HG02943 (cell line): ENCODE data around the gene RIIAD1.

Experiments
- ATAC-seq: cut with Tn5 transposase; IDR thresholded peaks from one replicate; pipeline ENCODE4 v1.9.1; 2021; ENCODE audit warnings: mild to moderate bottlenecking, low read depth, moderate library complexity; ENCODE audit not compliant: unreplicated experiment

The RIIAD1 gene

DNA sequence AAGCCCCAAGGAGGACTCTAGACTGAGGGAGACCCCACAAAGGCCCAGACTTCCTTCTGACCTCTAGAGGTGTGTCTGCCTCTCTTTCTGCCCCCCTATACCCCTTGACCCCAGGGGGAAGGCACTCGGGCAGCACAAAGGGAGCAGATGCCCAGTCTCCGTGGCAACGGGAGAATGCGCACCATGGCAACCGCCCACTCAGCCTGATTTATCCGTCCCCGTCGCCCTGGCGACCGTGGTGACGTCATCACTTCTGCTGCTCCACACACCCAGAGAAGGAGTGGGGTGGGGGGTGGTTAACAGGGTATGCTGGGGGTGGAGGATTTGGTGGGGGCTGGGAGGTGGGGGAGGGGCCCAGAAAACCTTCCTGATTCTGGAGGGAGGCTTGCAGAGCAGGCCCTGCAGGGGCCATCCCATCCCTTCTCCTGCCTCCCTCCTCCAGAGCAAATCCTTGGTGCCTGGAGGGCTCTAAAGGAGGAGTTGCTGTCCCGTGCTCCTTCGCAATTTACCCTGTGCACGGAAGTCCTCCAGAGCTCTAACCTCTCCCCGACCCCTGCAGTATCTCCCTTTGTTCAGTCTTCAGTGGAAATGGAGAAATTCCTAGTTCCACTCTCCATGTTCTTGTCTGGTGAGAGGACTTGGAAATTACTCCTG, 11.0 kb upstream of the RIIAD1 start:
- no peak for ATAC-seq

DNA sequence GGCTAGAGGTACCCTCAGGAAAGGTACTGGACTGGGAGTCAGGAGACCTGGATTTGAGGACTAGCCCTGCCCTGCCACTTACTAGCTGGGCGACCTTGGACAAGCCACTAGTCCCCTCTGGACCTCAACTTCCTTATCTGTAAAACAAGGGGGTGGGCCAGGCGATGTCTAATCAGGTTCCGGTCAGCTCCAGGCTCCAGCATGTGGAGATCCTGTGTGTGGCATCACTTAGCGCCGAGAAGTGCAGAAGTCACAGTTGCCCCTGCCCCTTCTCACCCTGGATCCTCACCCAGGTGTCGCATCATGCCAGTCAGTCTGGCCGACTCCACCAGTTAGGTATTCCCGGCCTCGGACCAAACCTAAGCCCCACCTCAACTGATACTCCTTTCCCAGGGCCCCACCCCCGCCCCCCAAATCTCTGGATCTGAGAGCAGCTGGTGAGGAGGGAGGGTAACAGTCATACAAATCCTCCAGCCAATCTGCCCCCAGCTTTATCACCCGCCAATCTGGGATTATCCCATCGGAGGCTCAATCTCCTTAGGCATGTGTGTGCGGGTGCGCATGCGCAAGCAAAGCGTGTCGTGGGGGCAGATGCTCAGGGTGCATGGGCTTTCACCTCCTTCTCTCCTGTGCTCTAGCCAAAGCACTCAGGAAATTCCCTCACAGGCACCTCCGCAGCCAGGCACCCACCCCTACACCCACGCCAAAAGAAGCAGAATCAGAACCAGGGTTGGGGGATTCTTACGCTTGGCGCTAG, 10.1 kb upstream of the RIIAD1 start:
- no peak for ATAC-seq

DNA sequence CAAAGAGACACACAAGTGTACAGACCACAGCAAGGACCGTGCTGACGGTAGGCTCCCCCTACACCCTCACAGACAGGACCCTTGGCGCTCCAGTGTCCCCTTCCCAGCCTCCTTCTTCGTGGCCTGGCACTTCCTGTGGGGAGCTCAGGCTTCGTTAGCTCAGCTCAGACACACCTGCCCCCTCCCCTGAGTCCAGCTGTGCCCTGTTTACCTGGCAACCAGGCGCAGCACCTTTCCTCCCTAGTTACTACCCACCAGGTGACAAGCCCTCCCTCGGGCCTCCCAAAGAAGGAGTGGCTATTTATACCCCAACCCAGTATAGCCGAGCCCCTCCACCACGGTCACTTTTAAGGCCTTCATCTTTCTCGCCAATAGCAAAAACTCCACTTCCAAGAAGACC, 9.4 kb upstream of the RIIAD1 start:
- ATAC-seq = no peak

DNA sequence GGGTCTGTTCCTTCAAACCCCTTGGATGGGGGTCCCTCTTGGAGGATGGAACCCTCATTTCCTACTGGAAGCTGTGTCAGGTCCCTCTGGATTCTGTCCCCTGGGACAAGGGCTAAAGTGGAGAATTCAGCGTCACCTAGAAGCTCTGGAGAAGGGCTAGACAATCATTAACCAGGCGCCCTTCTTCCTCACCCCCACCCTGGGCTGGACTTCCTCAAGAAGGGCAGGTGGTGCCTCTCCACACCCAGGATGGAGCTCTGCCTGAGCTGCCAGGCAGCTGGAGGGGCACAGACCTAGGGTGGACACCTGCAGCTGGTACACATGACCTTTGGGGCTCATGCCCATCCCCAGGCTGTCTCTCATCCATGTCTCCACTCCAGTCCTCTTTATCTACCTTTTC, 8.3 kb upstream of the RIIAD1 start:
- no peak for ATAC-seq

DNA sequence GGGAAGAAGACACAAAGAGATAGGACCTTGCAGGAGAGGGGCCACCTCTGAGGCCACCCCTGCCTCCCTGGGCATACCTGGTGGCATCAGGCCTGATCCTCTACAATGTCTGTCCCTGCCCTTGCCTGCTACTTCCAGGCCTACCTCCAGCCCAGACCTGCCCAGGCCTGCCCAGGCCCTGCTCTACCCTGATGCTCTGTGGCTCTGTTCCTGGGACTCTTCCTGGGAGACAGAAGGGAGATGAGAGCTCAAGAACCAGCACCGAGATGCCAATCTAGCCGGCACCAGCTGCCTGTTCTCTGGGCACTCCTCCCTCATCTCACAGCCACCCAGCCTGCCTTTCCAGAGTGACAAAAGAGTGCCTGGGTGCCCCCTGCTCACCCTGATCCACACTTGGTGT, 7.4 kb upstream of the RIIAD1 start:
- ATAC-seq = no peak

DNA sequence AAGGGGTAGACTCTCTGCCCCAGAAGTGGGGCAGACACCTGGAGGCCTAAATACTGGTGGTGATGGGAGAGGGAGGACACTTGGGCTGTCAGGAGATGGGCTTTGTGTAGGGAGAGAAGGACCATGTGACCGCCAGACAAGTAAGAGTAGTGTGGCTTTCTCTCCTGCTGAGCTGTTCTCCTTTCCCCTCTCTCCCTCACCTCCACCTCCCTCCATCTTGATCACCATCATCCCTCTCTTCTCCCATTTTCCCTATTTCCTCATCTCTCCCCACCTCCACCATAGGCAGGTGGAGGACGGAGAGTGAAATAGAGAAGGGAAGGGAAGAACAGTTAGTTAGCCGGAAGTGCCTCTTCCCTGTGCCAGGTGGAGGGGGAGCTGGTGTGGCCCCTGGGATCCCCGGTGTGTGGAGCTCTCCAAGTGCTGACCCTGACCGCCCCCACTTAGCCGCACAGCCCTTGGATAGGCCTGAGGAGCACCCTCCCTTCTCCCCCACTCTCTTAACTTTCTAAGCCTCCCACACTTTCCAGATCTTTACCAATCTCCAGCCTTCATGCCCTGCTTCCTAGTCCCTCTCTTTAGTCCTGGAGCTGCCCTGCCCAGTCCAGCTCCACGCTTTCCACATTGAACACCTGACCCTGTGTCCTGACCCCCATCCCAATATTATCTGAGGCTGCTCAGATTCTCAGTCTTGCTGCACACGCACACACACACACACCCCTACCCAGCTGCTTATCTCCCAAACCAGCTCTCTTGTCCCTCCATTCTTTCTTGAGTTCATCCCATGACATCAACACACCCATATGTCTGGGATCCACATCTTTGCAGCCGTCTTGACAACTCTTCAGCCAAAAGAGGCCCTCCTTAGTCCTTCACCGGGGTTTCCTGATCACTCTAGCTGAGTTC, 6.2 kb upstream of the RIIAD1 start:
- ATAC-seq = no peak

DNA sequence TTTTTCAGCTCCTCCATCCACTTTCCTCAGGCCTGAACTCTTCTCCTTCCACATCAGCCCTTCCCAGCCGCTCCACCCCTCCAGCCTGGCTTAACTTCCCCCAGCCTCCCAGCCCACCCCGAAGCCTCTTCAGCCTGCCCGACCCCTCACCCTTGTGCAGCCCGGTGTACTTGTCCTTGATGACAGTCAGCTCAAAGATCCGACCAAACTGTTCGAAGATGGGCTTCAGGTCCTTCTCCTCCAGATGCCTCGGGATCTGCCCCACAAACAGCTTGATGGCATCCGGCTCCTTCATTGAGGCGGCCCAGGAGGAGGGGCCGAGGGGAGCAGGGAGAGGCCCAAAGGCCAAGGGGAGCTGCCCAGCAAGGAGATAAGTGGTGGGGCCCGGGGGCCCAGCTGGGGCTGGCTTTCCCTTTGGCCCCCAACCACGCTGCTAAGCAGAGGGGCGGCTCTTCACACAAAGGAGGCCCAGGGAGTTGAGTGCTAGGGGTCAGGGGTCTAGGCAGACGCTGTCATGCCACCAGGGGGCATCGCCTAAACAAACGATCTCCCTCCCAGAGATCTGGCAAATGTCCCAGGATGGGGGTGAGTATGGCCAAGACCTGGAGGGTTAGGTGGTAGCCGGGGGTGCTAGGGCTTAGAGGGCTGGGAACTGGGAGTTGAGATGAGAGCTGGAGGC, 5.5 kb upstream of the RIIAD1 start:
- no peak for ATAC-seq

DNA sequence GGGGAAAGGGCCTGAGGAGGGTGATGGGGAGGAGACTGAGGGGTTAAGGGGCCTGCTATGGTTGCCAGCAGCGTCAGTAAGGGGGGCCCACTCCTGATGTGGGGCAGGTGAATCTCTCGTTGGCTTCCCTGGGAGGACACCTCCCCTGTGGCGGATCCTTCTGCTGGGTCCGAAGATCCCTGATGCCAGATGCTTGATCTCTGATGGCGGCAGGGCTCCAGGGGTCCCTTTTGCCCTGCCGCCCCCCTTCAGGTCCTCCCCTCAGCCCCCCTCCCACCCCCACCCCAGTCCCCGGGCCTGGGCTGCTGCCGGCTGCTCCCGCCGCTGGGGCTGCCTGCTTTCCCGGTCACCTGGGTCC, 4.9 kb upstream of the RIIAD1 start:
- ATAC-seq = no peak

DNA sequence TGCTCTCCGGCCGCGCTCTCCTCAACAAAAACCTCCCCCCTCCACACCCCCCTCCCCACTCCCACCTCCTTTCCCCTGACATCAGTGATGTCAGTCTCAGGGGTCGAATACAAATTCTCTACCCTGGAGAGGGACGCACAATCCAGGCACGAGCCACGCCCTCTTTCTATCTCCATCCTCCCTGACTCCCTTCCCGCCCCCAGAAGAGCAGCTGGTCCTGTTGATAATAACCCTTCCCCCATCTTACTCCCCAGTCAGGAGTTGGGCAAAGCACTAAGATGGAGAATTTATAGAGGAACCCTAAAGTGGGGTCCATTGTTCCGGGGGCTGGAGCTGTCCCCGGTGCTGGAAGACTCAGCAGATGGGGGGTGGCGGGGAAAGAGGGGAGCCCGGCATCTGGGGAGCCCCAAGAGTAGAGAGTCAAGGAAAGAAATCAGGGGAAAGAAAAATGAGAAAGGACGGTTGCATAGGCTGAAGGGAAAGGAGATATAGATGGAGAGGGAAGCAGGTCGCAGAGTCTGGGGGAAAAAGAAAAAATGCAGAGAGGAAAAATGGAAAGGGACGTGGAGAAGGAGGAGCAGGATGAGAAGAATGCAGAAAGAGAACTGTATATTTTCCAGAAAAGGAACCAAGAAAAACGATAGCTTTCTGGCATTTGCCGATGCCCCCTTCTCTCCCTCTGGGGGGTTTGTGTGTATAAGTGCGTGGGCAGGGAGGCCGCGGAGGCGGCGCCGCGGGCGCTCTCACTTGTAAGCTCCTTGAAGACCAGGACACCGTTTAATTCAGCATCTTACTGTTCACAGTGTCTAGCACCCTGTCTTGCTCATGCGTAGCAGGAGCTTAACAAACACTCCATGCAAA, 4.3 kb upstream of the RIIAD1 start, which contains the start of gene CELF3:
Gene CELF3, minus strand, starts transcription at position 33 of the 861 bp plus-strand sequence. CDS start 783 bp downstream, outside the sequence.
- ATAC-seq = no peak

DNA sequence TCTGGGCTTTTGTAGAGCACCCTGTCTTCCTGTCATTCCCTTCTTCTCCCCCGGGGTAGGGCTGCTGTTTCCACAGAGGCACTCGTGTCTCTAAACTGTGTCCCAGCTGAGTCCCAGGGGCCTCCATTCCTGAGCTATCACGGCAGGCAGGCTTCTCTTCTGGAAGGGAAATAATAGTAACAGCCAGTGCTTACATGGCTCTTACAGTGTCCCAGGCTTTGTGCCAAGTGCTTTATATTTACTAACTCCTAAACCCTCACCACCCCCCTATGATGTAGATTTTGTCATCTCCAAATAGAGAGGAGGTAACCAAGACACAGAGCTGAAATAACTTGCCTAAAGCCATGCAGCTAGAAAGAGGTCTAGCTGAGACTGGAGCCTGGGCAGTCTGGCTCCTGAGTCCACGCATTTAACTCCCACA, 3.3 kb upstream of the RIIAD1 start:
- no peak for ATAC-seq

DNA sequence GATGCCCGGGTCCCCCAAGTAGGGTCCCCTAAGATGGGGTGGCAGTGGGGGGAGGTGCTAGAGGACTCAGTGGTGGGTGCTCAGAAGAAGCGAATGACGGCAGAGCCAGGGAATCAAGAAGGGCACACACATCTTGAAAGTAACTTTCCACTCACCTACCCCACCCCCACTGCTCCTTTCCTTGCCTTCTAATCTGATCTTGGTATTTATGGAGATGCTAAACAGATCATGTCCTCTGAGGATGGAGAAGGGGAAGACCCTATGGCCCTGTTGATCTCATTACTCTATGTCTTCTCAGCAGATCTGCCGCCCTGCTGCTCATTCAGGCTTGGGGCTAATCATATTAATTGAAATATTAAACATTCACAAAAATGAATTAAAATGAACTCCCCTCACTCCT, 2.7 kb upstream of the RIIAD1 start:
- no peak for ATAC-seq

DNA sequence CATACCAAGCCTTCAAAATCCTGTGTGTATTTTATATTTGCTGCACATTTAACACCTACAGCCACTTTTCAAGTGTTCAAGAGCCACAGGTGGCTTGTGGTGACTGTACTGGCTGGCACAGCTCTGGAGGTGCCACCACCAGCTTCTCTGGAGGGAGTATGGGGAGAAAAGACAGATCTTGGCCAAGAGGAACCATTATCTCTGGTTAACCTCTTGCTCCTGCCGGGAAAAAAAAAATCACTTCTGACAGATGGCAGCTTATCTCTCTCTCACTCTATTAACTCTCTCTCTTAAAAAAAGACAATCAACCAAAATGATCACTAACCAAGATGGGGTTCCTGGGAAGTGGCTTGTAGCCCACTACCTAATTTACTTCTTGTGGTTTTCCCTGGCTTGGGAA, 1.2 kb upstream of the RIIAD1 start:
- no peak for ATAC-seq

DNA sequence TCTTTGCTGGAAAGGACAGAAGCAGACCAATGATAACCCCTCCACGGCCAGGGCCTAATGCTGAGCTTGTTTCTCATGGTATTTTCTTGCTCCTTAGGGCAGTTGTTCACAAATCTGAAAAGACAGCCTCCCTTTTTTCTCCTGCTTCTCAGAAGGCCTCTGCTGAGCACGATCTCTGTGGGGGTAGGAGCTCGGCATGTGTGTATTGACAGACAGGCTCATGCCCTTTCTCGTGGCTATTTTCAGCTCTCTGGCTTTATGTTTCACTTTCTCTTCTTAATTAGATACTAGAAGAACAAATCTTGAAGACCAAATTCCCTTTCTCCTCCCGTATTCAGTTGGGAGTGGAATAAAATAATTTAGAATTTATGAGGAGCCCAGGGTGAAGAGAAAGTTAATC, 768 bp upstream of the RIIAD1 start:
- no peak for ATAC-seq

DNA sequence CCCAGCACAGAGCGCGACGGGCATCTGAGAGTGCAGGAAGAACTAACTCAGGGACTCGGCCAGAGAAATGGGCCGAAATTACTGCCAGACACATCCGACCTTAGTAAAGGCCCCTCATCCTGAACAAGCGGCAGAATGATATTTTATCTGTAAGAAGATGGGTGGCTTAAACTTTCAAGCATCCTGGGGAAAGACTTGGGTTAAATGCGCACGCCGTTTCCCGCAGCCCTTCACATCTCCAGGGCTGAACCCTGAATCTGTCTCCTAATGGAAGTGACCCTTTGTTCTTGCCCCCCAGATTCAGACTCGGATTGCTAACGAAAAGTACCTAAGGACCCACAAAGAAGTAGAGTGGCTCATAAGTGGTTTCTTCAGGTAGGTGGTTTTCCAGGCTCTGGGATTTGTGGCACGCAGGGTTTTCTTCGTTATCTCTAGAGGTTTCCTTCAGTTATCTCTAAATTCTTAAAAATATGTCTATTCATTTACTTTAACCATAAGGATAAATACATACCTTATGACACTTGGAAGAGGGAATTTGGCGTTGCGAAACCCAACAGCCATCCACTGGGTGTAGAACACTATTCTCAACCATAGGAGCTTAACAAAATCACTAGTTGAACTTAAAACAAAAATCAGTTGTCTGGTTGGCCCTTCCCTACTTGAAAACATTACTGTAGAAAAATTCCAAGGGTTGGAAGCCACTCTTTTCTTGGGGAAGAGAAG, 627 bp downstream of the RIIAD1 start:
- no peak for ATAC-seq

DNA sequence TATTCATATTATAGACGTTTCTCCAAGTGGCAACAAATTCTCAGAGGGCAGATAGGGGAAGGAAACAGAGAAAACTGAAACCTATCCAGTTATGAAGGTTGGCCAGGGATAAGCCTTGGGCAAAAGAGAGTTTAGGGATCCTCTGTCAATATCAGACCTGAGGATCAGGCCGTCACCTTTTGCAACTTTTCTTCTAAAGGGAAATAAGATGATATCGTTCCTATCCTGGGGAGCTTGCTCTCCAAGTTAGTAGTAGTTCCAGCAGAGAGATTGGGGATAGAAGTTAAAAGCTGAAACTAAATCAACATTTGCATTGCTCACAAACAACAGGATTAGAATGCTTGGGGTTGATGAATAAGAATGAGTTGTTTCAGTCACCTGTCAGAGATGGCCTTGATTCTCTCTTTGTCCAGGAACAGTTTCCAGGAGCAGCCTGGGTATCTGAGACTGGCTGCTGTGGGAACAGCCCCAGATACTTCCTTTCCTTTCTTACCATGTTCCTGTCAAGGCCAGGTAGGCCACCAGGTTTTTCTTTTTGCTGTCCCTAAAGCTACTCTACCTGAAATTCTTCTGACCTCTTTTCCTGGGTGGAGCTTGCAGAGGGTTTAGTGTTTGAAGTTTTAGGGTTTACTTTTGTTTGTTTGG, 2.5 kb downstream of the RIIAD1 start:
- no peak for ATAC-seq

DNA sequence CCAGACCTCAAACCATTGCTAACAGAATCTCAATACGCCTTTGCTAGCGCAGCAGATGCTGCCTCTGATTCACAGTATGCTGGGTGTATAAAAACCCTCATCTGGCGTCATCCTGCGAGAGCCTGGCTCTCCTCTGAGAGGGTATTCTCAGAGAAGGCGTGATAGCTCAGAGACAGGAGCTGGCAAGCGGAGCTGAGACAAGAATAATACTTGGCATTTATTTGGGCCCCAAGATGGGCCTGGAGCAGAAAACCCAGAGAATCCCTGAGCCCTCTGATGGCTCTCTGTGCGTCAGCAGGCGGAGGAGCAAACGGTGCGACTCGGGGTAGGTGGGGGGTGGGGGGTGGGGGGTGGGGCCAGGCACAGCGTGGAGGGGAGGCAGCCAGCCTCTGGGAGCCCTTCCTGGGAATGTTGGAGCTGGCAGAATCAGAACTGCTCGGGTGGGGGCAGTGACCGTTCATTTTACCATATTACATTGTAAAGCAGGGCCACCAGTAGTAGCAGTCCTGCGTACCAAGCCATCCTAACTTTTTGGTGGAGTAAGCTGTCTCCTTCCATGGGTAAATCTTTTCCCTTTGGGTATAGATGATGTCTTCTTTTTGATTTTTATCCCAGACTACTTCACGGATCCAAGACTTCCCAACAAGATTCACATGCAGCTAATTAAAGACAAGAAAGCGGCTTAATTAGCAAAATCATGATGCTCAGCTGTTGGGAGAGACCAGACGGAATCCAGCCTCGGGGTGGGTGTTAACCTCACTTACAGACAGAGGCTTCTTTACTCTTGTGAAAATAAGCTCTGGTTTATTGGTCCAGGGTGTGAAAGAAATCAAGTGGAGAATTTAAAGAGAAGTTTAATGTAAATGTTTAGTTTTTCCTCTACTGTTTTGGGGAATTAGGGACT, 7.1 kb downstream of the RIIAD1 start:
- no peak for ATAC-seq

DNA sequence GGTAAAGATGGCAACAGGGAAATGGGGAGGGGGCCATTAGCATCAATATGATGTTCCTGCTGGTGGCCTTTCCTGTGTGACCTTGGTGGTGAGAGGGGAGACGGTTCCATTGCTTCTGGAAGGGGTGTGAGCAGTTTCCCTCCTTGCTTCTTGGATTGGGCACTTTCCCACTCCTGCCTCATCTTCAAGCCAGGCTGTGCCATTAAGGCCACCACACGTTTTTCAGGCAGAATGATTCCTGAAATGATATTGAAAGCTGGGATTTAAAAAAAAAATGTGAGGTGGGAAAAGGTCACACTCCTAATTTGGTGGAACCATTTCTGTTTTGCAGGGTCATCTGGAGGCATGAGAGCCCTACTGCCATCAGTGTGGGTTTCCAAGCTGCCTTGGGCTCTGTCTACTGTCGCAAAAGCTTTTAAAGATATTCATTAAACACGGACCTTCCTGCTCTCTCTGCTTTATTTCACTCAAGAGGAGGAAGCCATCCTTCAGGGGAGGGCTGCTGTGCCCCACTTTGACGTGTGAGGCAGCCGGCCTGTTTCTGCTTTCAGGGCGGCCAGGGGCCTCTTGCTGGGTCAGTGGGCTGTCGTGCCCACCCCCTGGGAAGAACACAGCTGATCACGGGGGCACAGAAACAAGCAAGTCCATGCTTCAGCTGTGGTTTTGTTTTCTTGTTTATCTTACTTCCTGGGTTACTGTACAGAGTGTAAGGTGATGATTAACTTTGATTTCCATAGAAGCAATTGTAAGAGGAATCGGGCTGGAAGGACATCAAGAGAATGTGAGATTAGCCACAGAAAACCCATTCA, 8.0 kb downstream of the RIIAD1 start:
- ATAC-seq = no peak
